Kidney epithelial cell (primary cell): ENCODE measurements around the gene MMP14. TPM values are rescaled to one million over a fixed set of nuclear protein-coding genes. Genes with fewer than 3 reads are reported as not detected.

Experiments
- DNase-seq: peaks from one replicate; pipeline ENCODE4 v3.0.0-alpha.2; 2010; ENCODE audit warnings: low read depth
- H3K27me3 ChIP-seq: 2 replicates; pipeline ENCODE4 v1.6.0; 2011; ENCODE audit warnings: low read length; ENCODE audit not compliant: control insufficient read depth, insufficient read depth
- H3K36me3 ChIP-seq: 2 replicates; pipeline ENCODE4 v1.5.1; 2011; ENCODE audit warnings: low read length; ENCODE audit not compliant: control insufficient read depth, insufficient read depth
- H3K4me3 ChIP-seq: 2 replicates; pipeline ENCODE4 v1.5.1; 2011; ENCODE audit warnings: low read depth, mild to moderate bottlenecking, control low read depth, low read length
- CTCF ChIP-seq: IDR thresholded peaks from 2 replicates; pipeline ENCODE4 v1.5.1; 2011; ENCODE audit warnings: mild to moderate bottlenecking, moderate library complexity, low read length, control low read depth, inconsistent platforms; ENCODE audit not compliant: insufficient read depth, poor library complexity, severe bottlenecking
- total RNA-seq: library from RNA; depleted of rRNA; stranded (reverse); fragments of >200 nt; gene quantifications from 2 replicates; pipeline ENCODE4 v1.2.3, GENCODE V29; 2015

The MMP14 gene
- total RNA-seq, 1 donor from 2014 or later, result 669 TPM

DNA sequence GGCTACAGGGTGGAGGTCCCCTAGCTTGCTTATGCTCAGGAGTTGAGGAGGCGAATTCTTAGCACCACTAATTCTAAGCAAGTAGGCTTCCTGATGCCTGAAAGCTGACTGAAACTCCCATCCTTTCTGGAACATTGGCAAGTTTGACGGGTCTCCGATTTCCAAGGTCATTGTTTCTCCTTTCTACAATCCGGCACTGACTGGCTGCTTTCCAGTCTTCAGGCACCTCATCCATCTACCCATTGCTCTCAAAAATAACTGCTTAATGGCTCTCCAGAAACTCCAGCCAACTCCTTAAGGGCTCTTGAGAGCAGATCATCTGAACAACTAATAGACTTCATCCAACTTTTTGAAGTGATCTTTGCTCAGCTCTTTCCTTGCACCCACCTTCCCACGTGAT lies 60.0 kb downstream of the MMP14 start:
- no peak for TF ChIP-seq CTCF
- no peak for DNase-seq
- Histone ChIP-seq H3K27me3 (no peaks in the 10 kb centered on the region), H3K36me3 (peaks cover 2% of the 10 kb centered on the region), H3K4me3 (no peak overlapping the region)

GRCh38 chr14:22896760-22897159 lies 60.4 kb downstream of the MMP14 start:
- Histone ChIP-seq H3K36me3 (peaks cover 4% of the 10 kb centered on the region), H3K4me3 (no peak overlapping the region), H3K27me3 (no peaks in the 10 kb centered on the region)
- no peak for DNase-seq
- TF ChIP-seq CTCF, result no peak

- DNase-seq, result no peak
- no peaks in the 10 kb centered on the region for H3K27me3 ChIP-seq
- no peak overlapping the region for H3K4me3 ChIP-seq
- TF ChIP-seq CTCF, result no peak
- H3K36me3 ChIP-seq, result peaks cover 5% of the 10 kb centered on the region
These were observed 61.0 kb downstream of the MMP14 start for GRCh38 chr14:22897357-22897756.

Other genes starting within 250 kb of the MMP14 start
- gene DAD1, start 247.4 kb upstream of the MMP14 start, total RNA-seq, result 328 and 351 TPM in 2 replicates
- 23.2 and 23.6 TPM in 2 replicates for gene ABHD4, start 238.3 kb upstream of the MMP14 start, total RNA-seq
- not detected in 2 replicates for gene OR6J1, start 192.2 kb upstream of the MMP14 start, total RNA-seq
- gene OXA1L, start 69.9 kb upstream of the MMP14 start, total RNA-seq, result 84.5 and 143 TPM in 2 replicates
- 6.8 and 10.0 TPM in 2 replicates for gene SLC7A7, start 21.1 kb upstream of the MMP14 start, total RNA-seq
- gene MRPL52, start 6.7 kb upstream of the MMP14 start, total RNA-seq, result 102 and 362 TPM in 2 replicates
- gene LRP10, start 35.2 kb downstream of the MMP14 start, total RNA-seq, result 124 and 150 TPM in 2 replicates
- gene REM2, start 46.6 kb downstream of the MMP14 start, total RNA-seq, result 0.48 and 1.2 TPM in 2 replicates
- gene RBM23, start 82.6 kb downstream of the MMP14 start, total RNA-seq, result 96.1 and 146 TPM in 2 replicates
- 94.0 and 107 TPM in 2 replicates for gene PRMT5, start 92.8 kb downstream of the MMP14 start, total RNA-seq
- 31.7 and 36.5 TPM in 2 replicates for gene HAUS4, start 120.5 kb downstream of the MMP14 start, total RNA-seq
- 87.2 and 90.8 TPM in 2 replicates for gene AJUBA, start 146.0 kb downstream of the MMP14 start, total RNA-seq
- gene C14orf93, start 173.6 kb downstream of the MMP14 start, total RNA-seq, result 8.4 and 9.7 TPM in 2 replicates
- gene PSMB5, start 198.3 kb downstream of the MMP14 start, total RNA-seq, result 199 and 244 TPM in 2 replicates
- not detected in 2 replicates for gene PSMB11, start 205.6 kb downstream of the MMP14 start, total RNA-seq
- gene CDH24, start 220.9 kb downstream of the MMP14 start, total RNA-seq, result 5.9 and 7.0 TPM in 2 replicates